Measurements from ENCODE around the gene XPC.

Gene XPC

DNA sequence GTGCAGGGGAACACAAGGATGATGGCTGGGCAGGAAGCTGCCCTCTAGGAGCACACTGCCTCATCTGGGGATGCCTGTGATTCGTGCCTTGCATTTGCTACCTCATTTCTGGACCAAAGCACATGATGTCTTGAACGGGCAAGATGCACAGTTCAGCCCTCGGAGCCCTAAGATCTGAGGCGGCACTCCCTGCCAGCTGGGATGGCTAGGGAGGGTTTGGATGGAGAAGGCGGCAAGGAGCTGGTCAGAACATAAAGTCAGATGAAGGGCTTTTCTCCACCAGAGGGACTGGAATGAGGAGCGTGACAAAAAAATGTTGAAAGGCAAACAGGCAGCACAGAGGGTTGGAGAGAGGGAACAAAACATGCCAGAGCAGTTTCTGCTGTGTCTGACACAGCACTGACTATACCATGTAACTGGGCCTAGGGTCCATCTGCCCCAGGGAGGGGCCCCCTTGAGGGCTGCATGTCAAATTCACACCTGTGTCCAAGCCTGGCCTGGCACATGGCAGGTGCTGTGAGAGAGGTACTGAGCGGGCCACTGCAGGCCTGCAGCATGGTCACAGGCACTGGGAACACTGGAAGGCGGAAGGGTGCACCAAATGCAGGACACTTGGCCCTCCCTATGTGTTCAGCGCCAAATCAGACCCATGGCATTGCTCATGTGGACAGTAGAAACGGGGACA lies 31.9 kb downstream of the XPC start:
- DNase-seq = no peak

DNA sequence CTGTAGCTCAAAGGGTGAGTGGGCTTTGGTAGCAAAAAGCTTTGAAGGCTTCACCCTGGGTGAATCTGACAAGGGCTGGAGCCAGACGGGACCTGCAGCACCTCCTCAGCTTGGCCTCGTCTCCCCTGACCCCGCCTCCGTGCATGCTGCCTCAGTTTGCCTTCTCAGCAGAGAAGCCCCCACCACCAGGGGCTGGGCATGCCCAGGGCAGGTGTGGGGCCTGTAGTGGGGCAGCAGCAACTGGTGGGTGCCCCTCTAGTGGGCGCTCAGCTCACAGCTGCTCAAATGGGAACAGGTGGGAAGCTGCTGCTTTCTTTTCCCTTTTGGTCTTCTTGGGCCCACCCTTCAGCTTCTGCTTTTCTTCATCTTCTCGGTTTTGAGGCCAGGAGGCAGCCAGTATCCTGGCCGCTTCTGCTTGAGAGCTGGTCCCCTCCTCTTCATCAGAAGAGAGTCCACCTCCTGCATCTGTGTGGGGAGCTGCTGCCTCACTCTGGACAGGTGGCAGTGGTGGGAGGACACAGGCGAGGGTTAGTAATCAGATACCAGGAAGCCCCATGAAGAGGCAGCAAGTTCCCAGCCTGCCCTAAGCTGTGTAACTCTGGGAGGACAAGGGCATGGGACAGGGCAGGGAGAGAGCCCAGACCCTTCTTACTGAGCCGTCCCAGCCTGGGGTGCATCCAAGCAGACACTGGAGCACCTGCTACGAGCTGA lies 32.6 kb downstream of the XPC start:
- no peak for DNase-seq

DNA sequence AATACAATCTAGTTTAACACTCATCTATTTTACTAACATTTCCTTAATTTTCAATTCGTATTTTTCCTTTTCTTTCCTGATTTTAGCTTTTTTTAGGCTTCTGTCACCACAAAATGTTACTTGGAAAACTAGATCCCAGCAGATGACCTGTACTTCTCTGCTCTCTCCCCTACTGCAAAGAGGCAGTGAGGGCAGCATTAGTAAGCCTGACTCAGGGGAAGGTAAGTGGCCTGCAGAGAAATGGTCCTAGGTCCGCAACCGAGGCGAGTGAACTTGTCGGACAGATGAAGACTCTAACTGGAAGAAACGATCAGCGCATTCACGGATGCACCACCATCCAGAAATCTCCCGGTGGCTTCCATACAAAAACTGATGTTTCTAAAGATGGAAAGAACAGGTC lies 33.2 kb downstream of the XPC start:
- DNase-seq = no peak

DNA sequence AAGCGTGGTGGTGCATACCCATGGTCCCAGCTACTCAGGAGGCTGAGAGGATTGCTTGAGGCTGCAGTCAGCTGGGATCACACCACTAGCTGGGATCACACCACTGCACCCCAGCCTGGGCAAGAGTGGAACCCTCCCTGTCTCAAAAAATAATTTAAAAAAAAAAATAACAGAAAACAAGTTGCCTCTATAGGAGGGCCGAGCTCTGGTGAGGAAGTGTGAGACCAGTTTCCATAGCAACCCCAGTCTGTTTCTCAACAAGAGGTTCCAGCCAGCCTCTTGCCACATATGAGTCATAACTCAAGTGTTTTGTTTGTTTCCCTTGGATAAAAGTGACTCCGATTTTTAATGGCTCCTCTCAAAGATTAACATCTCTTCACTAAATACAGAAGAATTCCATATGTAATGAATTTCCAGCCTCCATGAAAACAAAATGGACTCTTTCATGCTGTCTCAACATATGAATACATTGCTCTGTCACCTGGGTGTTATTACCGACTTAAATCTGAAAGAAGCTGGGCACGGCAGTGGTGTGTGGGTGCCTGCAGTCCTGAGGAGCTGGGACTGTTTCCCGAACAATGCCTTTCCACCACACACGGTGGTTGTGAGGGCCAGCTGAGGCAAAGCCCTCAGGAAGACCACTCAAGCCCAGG lies 33.9 kb downstream of the XPC start:
- DNase-seq = peak; percentile 74

DNA sequence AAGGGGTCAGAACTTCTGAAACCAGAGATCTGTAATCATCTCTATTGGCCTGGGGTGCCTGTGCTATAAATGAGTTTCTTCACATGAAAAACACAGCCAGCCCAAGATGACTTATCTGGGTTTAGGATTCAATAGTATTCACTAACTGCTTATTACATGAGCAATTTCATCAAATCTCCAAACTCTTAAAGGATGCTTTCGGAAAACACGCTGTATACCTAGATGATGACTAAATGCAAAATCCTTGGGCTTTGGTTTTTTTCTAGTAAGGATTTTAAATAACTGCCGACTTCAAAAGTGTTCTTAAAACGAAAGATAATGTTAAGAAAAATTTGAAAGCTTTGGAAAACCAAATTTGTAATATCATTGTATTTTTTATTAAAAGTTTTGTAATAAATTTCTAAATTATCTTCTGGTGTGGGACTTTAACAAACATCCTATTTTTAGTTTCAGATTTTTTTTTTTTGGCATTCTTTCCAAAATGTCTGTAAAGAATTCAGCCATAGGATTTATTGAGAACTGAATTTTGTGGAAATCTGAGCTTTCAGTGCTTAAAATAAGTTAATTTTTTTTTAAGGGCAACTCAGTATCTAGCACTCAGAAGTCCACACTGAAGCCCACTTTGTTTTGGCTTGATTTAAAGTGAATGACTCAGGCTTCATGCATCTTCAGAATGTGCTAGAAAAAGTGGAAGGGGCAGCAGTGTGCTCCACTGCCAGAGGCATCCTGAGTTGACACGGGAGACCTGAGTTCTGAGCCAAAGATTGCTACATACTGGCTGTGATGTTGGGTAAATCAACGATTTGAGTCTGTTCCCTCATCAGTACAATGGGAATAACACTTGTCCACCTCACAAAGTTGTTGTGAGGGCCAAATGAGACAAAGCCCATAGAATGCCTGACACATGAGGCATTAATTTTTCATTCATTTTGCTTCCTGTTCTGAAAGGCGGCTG lies 34.9 kb downstream of the XPC start:
- no peak for DNase-seq

DNA sequence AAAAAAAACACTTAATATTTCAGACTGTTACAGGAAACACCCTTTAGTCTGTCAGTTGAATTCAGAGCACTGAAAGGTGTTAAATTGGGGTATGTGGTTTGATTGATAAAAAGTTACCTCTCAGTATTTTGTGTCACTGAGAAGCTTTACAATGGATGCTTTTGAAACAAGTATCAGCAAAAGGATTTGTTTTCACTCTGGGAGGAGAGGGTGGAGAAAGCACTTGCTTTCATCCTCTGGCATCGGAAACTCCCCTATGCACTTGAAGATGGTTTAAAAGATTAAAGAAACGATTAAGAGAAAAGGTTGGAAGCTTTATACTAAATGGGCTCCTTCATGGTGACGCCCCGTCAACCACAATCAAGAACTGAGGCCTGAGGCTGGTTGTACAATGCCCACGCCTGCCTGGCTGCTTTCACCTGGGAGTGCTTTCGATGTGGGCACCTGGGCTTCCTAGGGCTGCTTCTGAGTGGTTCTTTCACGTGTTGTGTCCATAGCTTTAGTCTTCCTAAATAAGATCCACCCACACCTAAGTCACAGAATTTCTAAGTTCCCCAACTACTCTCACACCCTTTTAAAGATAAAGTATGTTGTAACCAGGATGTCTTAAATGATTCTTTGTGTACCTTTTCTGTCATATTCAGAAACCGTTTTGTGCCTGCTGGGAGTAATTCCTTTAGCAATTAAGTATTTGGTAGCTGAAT lies 35.7 kb downstream of the XPC start:
- DNase-seq = peak; percentile 69

DNA sequence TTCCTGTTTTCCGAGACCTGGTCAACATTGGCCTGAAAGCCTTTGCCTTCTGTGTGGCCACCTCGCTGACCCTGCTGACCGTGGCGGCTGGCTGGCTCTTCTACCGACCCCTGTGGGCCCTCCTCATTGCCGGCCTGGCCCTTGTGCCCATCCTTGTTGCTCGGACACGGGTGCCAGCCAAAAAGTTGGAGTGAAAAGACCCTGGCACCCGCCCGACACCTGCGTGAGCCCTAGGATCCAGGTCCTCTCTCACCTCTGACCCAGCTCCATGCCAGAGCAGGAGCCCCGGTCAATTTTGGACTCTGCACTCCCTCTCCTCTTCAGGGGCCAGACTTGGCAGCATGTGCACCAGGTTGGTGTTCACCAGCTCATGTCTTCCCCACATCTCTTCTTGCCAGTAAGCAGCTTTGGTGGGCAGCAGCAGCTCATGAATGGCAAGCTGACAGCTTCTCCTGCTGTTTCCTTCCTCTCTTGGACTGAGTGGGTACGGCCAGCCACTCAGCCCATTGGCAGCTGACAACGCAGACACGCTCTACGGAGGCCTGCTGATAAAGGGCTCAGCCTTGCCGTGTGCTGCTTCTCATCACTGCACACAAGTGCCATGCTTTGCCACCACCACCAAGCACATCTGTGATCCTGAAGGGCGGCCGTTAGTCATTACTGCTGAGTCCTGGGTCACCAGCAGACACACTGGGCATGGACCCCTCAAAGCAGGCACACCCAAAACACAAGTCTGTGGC lies 36.6 kb downstream of the XPC start:
- no peak for DNase-seq

DNA sequence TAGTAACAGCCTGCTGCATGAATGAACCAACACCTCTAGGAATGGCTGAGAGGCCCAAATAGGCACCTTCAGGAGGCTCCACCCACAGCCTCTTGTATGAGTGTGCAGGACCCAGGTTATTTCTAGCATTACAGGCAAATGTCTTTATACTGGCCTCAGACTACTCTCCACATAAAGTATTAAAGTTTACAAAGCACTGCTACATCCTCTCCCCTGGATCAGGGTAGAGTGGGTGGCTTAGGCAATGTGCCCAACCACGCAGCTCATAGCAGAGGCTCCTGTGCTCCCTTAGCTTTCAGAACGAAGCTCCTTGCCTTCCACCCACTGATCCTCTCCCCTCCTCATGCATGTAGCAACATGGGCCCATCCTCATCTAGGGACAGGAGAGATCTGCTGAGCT lies 37.3 kb downstream of the XPC start:
- no peak for DNase-seq

DNA sequence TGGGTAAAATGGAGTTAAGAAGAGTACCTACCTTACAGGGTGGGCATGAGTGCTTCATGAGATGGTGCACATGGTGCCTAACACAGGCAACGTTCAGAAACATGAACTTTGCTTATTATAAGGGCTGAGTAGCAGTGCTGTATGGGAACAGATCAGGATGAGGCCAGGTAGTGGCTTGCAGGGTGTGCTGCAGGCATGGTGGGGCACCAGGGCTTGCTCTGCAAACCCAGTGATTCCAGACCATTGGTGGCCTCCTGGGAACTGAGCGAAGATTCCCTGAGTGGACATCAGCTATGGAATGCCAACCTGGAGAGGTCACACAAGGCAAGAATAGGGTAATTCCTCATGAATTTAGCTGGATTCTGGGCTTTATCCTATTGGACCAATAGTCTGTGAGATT lies 37.7 kb downstream of the XPC start:
- no peak for DNase-seq

DNA sequence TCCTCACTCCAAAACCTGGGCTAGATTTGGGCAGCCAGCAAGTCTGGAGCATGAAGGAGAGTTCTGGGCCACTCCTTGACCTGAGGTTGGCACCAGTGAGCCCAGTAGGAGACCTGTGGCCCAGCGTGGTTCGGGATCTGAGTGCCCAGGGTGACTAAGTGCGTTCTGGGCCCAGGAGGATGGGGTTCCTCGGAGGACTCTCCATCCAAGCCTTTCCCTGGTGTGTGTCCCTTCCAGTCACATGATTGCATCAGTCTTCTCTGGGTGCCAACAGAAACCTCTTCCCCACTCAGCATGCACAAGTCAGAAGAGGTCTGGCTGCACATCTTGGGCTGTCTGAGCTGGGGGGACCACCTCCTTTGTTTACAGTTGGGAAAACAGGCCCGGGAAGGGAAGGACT lies 38.6 kb downstream of the XPC start:
- DNase-seq = no peak

DNA sequence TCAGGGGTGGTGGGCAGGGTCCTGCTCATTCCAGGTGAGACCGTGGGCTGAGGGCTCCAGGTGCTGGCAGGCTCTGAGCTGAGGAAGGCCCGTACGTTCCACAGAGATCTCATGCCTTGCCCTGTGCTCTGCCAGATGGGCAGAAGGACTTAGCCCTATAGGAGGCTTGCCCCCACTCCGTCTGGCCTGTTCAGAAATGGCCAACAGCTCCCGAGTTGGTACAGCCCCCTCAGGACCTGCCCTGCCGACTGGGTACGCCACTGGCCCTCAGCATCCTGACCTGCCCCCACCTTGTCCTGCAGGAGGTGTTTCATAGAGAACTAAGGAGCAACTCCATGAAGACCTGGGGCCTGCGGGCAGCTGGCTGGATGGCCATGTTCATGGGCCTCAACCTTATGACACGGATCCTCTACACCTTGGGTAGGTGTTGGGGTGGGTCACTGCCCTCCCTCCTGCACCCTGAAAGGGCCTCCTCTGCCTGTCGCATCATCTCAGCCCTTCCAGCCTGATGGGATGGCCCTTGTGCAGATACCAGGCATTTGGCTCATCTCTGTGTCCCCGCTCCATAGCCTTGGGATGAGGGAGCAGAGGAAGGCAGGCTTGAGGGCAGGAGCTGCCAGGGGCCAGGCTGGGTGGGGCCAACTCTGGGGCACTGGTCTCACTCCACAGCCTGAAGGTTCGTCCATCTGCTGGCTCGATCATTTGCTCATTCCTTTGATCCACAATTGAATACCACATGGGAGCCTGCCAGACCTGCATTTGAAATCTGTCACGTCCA lies 39.3 kb downstream of the XPC start:
- no peak for DNase-seq

DNA sequence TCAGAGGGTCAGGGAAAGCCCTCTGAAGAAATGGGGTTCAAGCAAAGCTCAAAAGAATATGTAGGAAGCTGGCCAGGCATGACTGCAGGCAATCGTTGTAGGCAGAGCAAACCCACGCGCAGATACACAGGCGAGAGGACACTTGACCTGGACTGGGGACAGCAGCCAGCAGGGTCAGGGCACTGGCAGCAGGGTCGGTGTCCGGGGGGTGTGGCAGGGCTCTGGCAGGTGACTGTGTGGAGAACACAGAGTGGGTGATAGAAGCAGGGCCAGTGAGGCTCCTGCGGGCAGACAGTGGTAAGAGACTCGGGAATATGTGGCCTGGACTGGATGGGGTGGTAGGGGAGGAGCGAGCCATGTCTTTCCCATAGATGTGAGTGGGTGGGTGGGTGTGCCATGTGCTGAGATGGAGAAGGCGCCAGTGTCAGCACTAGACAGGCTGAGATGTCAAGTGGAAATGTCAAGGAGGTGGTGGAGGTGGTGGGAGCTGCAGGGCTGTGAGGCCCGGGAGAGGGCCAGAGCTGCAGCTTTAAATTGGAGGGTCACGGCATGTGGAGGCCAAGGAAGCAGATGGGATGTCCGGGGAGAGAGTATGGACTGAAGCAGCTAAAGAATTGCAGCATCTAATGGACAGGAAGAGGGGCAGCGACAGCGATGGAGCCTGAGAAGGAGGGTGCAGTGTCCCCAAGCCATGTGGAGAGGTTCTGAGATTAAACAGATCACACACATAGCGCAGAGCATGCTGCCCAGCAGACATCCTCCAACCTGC lies 40.1 kb downstream of the XPC start:
- no peak for DNase-seq

DNA sequence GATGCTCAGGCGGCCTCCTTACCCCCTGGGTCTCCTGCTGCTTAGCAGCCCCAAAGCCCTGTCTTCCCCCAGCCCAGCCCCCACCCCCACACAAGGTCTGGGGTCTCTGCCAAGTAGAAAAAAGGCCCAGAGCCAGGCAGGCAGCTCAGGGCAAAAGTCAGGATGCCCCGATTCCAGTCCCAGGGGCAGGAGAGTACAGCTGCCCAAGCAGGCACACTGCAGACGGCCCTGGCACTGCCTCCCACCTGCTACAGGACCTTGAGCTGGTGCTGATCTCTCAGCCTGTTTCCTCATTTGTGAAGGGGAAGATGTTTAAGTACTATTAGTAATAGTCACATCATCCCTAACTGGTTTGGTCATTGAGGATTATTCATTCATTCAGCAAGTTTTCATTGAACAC lies 41.0 kb downstream of the XPC start:
- DNase-seq = no peak

DNA sequence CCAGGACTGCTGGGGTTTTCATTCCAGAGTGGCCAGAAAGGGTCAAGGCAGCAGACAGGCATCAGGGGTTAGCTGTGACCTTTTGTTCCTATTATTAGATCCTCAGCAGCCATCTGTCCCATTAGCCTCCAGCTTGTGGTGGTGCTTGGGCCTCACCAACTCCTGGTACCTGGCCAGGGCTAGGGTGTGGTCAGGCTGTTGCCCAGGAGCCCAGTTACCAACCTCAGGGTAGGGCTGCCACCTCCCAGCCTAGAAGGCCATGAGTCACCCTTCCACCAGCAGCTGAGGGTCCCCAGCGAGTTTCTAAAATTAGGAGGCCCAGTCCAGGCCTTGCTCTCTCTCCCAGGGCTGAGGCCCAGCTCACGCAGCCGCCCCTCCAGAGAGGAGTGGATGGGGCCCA lies 41.4 kb downstream of the XPC start:
- DNase-seq = no peak

DNA sequence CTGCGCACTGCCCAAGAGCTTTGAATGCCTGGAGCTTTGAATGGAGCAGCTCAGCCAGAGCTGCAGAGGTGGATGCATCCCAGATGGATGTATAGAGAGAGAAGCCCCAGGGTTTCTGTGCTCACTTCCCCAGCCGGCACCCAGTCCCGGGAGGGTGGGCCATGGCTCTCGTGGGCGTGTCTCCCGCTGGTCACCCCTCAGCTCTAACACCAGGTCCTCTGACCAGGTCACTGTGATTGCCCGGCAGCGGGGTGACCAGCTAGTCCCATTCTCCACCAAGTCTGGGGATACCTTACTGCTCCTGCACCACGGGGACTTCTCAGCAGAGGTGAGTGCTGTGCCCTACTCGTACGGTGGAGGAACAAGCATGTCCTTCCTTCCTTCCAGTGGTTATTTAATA lies 42.8 kb downstream of the XPC start:
- DNase-seq = no peak

DNA sequence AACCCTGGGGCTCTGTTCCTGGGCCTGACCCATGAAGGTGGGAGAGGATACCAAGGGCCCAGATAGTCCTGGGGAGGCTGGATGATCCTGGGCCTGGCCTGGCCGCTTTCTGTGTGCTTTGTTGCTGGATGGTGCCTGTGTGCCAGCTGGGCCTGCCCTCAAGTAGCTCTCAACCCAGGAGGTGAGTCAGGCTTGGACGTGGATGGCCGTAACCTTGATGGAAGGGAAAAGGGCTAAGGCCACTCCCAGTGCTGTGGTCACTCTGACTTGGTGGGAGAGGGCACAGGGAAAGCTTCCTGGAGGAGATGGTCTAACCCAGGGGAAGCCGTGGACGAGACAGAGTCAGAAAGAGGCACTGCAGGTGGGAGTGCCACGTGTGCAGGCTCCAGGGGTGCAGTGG lies 44.1 kb downstream of the XPC start:
- DNase-seq = no peak

DNA sequence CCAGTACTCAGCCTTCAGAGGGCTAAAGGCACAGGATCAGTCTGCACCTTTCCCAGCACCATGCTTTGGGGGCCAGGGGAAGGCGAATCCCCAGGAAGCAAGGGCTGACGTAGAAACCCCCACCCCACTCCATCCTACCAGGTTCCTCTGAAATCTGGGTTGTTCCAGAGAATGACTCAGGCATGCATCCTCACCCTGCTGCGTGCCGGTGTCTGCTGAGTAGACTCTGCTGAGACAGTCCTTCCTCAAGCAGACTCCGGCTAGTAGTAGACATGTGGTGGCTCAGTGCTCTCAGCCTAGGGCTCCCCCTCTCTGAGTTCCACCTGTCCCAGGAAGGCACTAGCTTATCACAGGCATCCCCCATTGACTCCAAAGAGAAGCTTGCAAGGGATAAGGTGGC lies 44.5 kb downstream of the XPC start:
- no peak for DNase-seq

DNA sequence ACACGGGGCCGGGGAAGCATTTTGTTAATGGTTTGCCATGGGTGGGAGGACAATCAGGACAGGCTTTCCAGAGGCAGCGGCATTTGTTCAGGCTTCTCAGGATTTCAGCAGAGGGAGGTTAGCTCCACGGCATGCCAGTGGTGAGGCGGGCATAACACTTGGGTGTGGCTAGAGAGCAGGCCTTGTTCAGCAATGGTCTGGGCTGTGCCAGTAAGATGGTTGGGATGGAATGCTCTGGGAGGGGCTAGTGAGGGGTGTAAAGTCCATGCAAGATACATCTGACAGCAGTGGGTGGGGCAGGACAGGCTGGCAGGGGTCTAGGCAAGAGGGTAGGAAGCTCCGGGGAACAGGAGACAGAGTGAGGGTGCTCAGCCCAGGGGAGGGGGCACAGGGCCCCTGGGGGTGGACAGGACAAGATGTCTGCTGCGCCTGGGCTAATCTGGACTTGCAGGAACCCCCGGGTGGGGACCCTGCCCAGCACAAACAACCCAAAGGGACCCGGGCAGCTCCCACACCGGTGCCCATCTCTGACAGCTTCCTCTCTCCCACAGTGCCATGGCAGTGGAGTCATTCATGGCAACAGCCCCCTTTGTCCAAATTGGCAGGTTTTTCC lies 45.1 kb downstream of the XPC start:
- DNase-seq = no peak

DNA sequence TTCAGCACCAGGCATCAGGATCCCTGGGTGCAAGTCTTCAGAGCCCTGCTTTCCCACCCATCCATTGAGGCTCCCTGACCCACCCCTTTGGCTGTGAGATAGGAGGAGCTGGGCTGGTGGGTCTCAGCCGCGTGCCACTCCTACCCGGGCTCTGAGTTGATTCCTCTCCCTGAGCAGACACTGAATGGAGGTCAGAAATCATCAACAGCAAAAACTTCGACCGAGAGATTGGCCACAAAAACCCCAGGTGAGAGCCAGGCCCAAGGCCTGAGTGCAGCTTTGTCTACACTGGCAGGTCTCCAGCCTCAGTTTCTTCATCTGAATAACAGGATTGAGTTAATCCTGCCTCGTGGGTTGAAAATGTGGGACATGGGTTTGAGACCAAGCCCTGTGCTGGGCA lies 45.7 kb downstream of the XPC start:
- no peak for DNase-seq

DNA sequence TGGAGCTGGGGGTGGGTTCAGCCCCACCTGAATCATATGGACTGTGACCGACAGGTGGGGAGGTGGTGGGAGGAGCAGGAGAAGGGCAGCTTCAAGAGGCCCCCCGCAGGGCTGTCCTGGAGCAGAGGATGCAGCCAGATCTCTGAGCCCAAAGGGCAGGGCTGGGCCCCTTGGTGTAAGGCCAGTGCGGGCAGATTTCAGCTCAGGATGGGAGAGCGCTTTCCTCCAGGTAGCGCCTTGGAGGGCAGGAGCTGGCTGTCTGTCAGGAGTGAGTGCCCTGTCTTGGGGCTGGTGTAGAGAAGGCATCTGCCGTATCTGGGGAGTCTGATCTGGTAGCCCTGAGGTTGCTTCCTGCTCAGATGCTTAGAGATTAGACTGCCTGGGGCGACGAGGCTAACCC lies 46.3 kb downstream of the XPC start:
- DNase-seq = no peak
